NCI-H2107 treated with DMSO at 0.1 percent for 48 hours (cell line): Measurements from ENCODE around the gene ALCAM.
A peak's percentile ranks its signal among the peaks of the same experiment; 100 is the strongest.

Experiments used
- DNase-seq: peaks from one replicate; lab custom pipeline; 2025; ENCODE audit not compliant: unreplicated experiment; lab: John Stamatoyannopoulos, UW

Gene ALCAM

GRCh38 chr3:105526360-105527111 lies 159.8 kb downstream of the ALCAM start:
- DNase-seq: peak; percentile 10

GRCh38 chr3:105527535-105527934 lies 160.8 kb downstream of the ALCAM start:
- peak; percentile 82 for DNase-seq

- DNase-seq: peak; percentile 91
Measured at GRCh38 chr3:105527949-105528348, 161.2 kb downstream of the ALCAM start.

- DNase-seq: no peak
Measured at GRCh38 chr3:105528955-105529354, 162.2 kb downstream of the ALCAM start.

- DNase-seq: no peak
Measured at GRCh38 chr3:105529456-105529855, 162.7 kb downstream of the ALCAM start.

- no peak for DNase-seq
Measured at GRCh38 chr3:105532251-105532650, 165.5 kb downstream of the ALCAM start.

GRCh38 chr3:105533960-105534359 lies 167.3 kb downstream of the ALCAM start:
- DNase-seq: no peak

GRCh38 chr3:105534491-105534890 lies 167.8 kb downstream of the ALCAM start:
- no peak for DNase-seq

GRCh38 chr3:105537371-105538080 lies 170.8 kb downstream of the ALCAM start:
- DNase-seq: no peak

GRCh38 chr3:105538483-105538882 lies 171.8 kb downstream of the ALCAM start:
- no peak for DNase-seq

- DNase-seq: peak; percentile 46
Measured at GRCh38 chr3:105539897-105540296, 173.2 kb downstream of the ALCAM start.

GRCh38 chr3:105542282-105543019 lies 175.7 kb downstream of the ALCAM start:
- no peak for DNase-seq

- DNase-seq: no peak
Measured at GRCh38 chr3:105545051-105545450, 178.3 kb downstream of the ALCAM start.

GRCh38 chr3:105553851-105554250 lies 187.1 kb downstream of the ALCAM start:
- DNase-seq: no peak

- no peak for DNase-seq
Measured at GRCh38 chr3:105555206-105555605, 188.5 kb downstream of the ALCAM start.

- no peak for DNase-seq
Measured at GRCh38 chr3:105559856-105560255, 193.1 kb downstream of the ALCAM start.

- DNase-seq: no peak
Measured at GRCh38 chr3:105561876-105562275, 195.2 kb downstream of the ALCAM start.

- no peak for DNase-seq
Measured at GRCh38 chr3:105564546-105565288, 198.0 kb downstream of the ALCAM start.

GRCh38 chr3:105571005-105571404 lies 204.3 kb downstream of the ALCAM start:
- no peak for DNase-seq

GRCh38 chr3:105572501-105572900 lies 205.8 kb downstream of the ALCAM start:
- DNase-seq: no peak

GRCh38 chr3:105579439-105579838 lies 212.7 kb downstream of the ALCAM start:
- DNase-seq: no peak
